ENCODE measurements around the gene SPATC1L.

Gene SPATC1L

DNA sequence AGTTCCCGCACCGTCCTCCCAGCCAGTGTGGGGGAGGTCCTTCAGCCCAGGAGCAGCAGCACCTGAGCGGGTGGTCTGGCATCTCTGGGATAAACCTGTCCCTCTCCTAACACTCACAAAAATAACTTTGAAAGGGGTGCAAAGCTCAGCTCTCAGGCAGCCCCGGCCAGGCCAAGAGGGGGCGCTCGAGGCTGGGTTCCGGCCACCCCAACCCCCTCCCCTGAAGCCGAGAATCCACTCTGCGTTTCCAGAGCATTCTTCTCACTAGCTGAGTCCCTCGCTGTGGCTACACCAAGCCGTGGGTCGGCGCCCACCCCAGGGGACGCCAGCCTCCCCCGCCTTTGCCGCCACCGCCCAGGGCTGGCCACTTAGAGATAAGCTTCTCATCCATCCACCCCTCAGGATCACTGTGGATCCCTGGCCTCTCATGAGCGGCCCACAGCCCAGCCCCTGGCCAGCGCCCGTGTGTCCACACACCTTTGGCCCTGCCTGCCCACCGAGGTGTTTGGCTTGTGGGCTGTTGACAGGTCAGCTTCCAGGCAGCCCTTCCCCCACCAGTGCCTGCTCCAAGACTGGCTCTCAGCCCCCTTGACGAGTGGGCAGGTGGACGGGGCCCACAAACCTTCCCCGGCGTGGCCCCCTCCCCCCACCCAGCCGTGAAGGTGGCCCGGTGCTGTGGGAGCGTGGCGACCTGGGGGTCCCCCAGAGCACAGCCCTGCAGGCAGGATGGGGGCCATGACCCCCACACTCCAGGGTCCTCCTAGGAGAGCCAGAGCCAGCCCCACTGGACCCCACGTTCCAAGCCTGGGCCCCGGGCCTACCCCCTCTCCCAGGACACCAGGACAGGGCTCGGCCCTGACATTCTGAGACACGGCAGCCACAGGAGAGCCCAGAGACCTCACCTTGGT, 30.8 kb downstream of the SPATC1L start (continued):
- TF ChIP-seq, protein P1, sequence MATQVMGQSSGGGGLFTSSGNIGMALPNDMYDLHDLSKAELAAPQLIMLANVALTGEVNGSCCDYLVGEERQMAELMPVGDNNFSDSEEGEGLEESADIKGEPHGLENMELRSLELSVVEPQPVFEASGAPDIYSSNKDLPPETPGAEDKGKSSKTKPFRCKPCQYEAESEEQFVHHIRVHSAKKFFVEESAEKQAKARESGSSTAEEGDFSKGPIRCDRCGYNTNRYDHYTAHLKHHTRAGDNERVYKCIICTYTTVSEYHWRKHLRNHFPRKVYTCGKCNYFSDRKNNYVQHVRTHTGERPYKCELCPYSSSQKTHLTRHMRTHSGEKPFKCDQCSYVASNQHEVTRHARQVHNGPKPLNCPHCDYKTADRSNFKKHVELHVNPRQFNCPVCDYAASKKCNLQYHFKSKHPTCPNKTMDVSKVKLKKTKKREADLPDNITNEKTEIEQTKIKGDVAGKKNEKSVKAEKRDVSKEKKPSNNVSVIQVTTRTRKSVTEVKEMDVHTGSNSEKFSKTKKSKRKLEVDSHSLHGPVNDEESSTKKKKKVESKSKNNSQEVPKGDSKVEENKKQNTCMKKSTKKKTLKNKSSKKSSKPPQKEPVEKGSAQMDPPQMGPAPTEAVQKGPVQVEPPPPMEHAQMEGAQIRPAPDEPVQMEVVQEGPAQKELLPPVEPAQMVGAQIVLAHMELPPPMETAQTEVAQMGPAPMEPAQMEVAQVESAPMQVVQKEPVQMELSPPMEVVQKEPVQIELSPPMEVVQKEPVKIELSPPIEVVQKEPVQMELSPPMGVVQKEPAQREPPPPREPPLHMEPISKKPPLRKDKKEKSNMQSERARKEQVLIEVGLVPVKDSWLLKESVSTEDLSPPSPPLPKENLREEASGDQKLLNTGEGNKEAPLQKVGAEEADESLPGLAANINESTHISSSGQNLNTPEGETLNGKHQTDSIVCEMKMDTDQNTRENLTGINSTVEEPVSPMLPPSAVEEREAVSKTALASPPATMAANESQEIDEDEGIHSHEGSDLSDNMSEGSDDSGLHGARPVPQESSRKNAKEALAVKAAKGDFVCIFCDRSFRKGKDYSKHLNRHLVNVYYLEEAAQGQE (tag by site-specific recombination; IDR thresholded peaks at IDR 0.05) = peak; percentile 23; the same call in 1 of the 2 replicates
- TF ChIP-seq BCL11A (tag by site-specific recombination; IDR thresholded peaks at IDR 0.05; ENCODE audit: low read depth) = 0 out of 2 replicates have a peak, but pooled peaks have one; percentile 8
- TF ChIP-seq, protein P2, sequence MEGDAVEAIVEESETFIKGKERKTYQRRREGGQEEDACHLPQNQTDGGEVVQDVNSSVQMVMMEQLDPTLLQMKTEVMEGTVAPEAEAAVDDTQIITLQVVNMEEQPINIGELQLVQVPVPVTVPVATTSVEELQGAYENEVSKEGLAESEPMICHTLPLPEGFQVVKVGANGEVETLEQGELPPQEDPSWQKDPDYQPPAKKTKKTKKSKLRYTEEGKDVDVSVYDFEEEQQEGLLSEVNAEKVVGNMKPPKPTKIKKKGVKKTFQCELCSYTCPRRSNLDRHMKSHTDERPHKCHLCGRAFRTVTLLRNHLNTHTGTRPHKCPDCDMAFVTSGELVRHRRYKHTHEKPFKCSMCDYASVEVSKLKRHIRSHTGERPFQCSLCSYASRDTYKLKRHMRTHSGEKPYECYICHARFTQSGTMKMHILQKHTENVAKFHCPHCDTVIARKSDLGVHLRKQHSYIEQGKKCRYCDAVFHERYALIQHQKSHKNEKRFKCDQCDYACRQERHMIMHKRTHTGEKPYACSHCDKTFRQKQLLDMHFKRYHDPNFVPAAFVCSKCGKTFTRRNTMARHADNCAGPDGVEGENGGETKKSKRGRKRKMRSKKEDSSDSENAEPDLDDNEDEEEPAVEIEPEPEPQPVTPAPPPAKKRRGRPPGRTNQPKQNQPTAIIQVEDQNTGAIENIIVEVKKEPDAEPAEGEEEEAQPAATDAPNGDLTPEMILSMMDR (tag by site-specific recombination; IDR thresholded peaks at IDR 0.05) = peak; percentile 80
- no peak for TF ChIP-seq ZNF404 (tag by site-specific recombination; IDR thresholded peaks at IDR 0.05)
- TF ChIP-seq WT1 (tag by site-specific recombination; IDR thresholded peaks at IDR 0.05) = peak; percentile 2; the same call in 1 of the 2 replicates
- peak; percentile 15; the same call in 1 of the 2 replicates for TF ChIP-seq SP7 (tag by site-specific recombination; IDR thresholded peaks at IDR 0.05)

DNA sequence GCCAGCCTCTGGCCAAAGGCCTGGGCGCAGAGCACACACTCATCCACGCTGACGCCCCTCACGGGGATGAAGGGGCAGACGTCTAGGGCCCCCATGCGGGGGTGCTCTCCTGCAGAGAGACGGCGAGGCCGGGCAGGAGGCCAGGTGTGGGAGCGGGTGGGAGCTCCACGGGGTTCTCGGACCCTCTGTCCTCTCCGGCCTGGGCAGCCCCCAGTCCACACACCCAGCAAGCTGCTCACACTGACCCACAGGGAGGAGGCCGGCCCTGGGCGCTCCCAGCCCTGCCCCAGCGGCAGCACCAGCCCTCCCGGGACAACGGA, 31.4 kb downstream of the SPATC1L start:
- H3K4me3 ChIP-seq (ENCODE audit: low read depth, low read length) = no peak overlapping the region
- ChIA-PET CTCF (interaction anchor here (0.5 to 2.1 kb wide), 24 partner anchors 10 to 1730 kb away, joined by 3 to 39 read pairs (median 4); no protein-coding TSS in a partner anchor), POLR2A (interaction anchor here (0.8 to 1.1 kb wide), 4 partner anchors 38 to 179 kb away, joined by 3 to 4 read pairs (median 4); partner anchors contain the start of gene C21orf58)
- H3K9me3 ChIP-seq (ENCODE audit: control insufficient read depth, insufficient read depth, low read depth, low read length) = no peaks in the 10 kb centered on the region
- H3K4me1 ChIP-seq (ENCODE audit: control insufficient read depth, insufficient read depth, low read length) = no peaks in the 10 kb centered on the region
- TF ChIP-seq ZNF830 (tag by site-specific recombination; IDR thresholded peaks at IDR 0.05; ENCODE audit: low read depth) = no peak
- TF ChIP-seq GLIS2 (tag by site-specific recombination; IDR thresholded peaks at IDR 0.05) = 0 out of 2 replicates have a peak, but pooled peaks have one; percentile 28
- no peaks in the 10 kb centered on the region for H3K36me3 ChIP-seq (ENCODE audit: control insufficient read depth in 2 of 2, insufficient read depth in 1 of 2, low read length in 2 of 2)
- no peak overlapping the region for H3K27ac ChIP-seq (ENCODE audit: extremely low read depth, low read depth, low read length)

DNA sequence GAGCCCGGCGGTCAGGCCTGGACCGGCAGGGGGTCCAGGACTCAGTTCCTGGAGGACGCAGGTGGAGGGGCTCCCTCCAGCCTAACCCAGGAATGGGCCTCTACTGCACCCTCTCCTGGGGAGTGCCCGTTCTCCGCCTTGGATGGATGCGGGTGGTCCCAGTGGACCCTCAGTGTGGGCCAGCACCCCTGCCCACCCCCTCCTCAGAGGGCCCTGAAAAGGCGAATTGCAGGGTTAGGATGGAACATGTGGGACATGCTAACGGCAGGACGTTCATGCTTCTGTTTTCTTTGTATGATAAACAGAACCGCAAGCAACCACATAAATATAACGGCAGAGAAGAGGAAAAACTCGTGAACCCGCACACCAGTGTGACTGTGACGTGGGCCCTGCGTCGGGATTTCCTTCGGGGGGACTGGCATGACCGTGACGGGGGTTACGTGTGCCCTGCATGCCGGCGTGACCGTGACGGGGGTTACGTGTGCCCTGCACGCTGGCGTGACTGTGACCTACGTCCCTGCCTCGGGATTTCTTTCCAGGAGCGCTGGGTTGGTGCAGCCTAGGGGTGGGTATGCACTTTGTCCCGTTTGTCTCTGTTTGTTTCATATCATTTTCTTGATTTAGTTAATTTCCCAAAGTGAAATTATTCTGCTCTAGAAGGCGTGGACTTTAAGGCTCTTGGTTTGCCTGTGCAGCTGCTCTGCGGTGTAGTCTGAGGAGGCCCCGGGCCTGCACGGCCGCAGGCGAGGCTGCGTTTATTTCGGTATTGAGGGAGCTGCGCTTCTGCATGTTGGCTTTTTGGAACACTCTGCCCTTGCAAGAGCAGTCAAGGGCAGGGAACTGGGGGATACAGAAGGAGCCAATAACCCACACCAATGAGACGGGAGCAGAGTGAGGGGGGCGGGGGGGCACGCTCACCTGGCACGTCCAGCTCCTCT, 32.0 kb downstream of the SPATC1L start:
- Histone ChIP-seq H3K4me1 (ENCODE audit: control insufficient read depth, insufficient read depth, low read length) (no peaks in the 10 kb centered on the region), H3K9me3 (ENCODE audit: control insufficient read depth, insufficient read depth, low read depth, low read length) (no peaks in the 10 kb centered on the region), H3K4me3 (ENCODE audit: low read depth, low read length) (no peak overlapping the region), H3K27ac (ENCODE audit: extremely low read depth, low read depth, low read length) (no peak overlapping the region), H3K36me3 (ENCODE audit: control insufficient read depth in 2 of 2, insufficient read depth in 1 of 2, low read length in 2 of 2) (no peaks in the 10 kb centered on the region)
- CTCF ChIA-PET = interaction anchor here (0.5 to 2.1 kb wide), 19 partner anchors 9 to 1729 kb away, joined by 3 to 39 read pairs (median 4); no protein-coding TSS in a partner anchor
- POLR2A ChIA-PET = interaction anchor here (0.6 to 1.1 kb wide), 5 partner anchors 9 to 179 kb away, joined by 3 to 5 read pairs (median 4); partner anchors contain the start of gene C21orf58
- TF ChIP-seq ZNF600 (tag by site-specific recombination; IDR thresholded peaks at IDR 0.05) (0 out of 2 replicates have a peak, but pooled peaks have one; percentile 10), ZNF335 (tag by site-specific recombination; conservative IDR thresholded peaks at IDR 0.05) (no peak), ZNF707 (tag by site-specific recombination; IDR thresholded peaks at IDR 0.05) (no peak)
- TF ChIP-seq, protein P3, sequence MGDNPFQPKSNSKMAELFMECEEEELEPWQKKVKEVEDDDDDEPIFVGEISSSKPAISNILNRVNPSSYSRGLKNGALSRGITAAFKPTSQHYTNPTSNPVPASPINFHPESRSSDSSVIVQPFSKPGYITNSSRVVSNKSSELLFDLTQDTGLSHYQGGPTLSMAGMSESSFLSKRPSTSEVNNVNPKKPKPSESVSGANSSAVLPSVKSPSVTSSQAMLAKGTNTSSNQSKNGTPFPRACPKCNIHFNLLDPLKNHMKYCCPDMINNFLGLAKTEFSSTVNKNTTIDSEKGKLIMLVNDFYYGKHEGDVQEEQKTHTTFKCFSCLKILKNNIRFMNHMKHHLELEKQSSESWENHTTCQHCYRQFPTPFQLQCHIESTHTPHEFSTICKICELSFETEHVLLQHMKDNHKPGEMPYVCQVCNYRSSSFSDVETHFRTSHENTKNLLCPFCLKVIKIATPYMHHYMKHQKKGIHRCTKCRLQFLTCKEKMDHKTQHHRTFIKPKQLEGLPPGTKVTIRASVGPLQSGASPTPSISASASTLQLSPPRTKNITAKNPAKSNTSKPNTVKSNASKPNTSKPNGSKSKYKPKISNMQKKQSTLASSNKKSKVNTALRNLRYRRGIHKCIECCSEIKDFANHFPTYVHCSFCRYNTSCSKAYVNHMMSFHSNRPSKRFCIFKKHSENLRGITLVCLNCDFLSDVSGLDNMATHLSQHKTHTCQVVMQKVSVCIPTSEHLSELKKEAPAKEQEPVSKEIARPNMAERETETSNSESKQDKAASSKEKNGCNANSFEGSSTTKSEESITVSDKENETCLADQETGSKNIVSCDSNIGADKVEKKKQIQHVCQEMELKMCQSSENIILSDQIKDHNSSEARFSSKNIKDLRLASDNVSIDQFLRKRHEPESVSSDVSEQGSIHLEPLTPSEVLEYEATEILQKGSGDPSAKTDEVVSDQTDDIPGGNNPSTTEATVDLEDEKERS (tag by site-specific recombination; IDR thresholded peaks at IDR 0.05) = no peak
- TF ChIP-seq, protein P4, sequence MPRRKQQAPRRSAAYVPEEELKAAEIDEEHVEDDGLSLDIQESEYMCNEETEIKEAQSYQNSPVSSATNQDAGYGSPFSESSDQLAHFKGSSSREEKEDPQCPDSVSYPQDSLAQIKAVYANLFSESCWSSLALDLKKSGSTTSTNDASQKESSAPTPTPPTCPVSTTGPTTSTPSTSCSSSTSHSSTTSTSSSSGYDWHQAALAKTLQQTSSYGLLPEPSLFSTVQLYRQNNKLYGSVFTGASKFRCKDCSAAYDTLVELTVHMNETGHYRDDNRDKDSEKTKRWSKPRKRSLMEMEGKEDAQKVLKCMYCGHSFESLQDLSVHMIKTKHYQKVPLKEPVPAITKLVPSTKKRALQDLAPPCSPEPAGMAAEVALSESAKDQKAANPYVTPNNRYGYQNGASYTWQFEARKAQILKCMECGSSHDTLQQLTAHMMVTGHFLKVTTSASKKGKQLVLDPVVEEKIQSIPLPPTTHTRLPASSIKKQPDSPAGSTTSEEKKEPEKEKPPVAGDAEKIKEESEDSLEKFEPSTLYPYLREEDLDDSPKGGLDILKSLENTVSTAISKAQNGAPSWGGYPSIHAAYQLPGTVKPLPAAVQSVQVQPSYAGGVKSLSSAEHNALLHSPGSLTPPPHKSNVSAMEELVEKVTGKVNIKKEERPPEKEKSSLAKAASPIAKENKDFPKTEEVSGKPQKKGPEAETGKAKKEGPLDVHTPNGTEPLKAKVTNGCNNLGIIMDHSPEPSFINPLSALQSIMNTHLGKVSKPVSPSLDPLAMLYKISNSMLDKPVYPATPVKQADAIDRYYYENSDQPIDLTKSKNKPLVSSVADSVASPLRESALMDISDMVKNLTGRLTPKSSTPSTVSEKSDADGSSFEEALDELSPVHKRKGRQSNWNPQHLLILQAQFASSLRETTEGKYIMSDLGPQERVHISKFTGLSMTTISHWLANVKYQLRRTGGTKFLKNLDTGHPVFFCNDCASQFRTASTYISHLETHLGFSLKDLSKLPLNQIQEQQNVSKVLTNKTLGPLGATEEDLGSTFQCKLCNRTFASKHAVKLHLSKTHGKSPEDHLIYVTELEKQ (tag by site-specific recombination; IDR thresholded peaks at IDR 0.05; ENCODE audit: borderline replicate concordance) = no peak
- TF ChIP-seq, protein P5, sequence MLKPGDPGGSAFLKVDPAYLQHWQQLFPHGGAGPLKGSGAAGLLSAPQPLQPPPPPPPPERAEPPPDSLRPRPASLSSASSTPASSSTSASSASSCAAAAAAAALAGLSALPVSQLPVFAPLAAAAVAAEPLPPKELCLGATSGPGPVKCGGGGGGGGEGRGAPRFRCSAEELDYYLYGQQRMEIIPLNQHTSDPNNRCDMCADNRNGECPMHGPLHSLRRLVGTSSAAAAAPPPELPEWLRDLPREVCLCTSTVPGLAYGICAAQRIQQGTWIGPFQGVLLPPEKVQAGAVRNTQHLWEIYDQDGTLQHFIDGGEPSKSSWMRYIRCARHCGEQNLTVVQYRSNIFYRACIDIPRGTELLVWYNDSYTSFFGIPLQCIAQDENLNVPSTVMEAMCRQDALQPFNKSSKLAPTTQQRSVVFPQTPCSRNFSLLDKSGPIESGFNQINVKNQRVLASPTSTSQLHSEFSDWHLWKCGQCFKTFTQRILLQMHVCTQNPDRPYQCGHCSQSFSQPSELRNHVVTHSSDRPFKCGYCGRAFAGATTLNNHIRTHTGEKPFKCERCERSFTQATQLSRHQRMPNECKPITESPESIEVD (tag by site-specific recombination; IDR thresholded peaks at IDR 0.05) = no peak

Data from HEK293 (cell line).